GM18868 (cell line): ENCODE results near the gene TNNC1.

Experiments
- ATAC-seq: cut with Tn5 transposase; IDR thresholded peaks from one replicate; pipeline ENCODE4 v1.9.1; 2021; ENCODE audit warnings: mild to moderate bottlenecking, moderate library complexity; ENCODE audit not compliant: unreplicated experiment

The TNNC1 gene

GRCh38 chr3:52432225-52432624, 21.6 kb downstream of the TNNC1 start:
- ATAC-seq: no peak

- no peak for ATAC-seq
Measured at GRCh38 chr3:52431459-52432223, 22.2 kb downstream of the TNNC1 start.

- no peak for ATAC-seq
Measured at GRCh38 chr3:52430416-52430810, 23.4 kb downstream of the TNNC1 start.

GRCh38 chr3:52429779-52430415, 23.9 kb downstream of the TNNC1 start:
- no peak for ATAC-seq

GRCh38 chr3:52429031-52429430, 24.8 kb downstream of the TNNC1 start:
- no peak for ATAC-seq

- ATAC-seq: no peak
Measured at GRCh38 chr3:52428151-52429005, 25.5 kb downstream of the TNNC1 start.

GRCh38 chr3:52423173-52423572, 30.7 kb downstream of the TNNC1 start:
- no peak for ATAC-seq

- ATAC-seq: no peak
Measured at GRCh38 chr3:52422669-52423068, 31.2 kb downstream of the TNNC1 start.

- ATAC-seq: no peak
Measured at GRCh38 chr3:52420388-52420787, 33.5 kb downstream of the TNNC1 start.

GRCh38 chr3:52415800-52416199, 38.0 kb downstream of the TNNC1 start:
- no peak for ATAC-seq

GRCh38 chr3:52408466-52408865, 45.4 kb downstream of the TNNC1 start:
- no peak for ATAC-seq

- no peak for ATAC-seq
Measured at GRCh38 chr3:52407779-52408178, 46.1 kb downstream of the TNNC1 start.

GRCh38 chr3:52406791-52407510, 46.9 kb downstream of the TNNC1 start:
- ATAC-seq: no peak

- no peak for ATAC-seq
Measured at GRCh38 chr3:52406231-52406661, 47.6 kb downstream of the TNNC1 start.

GRCh38 chr3:52405601-52406110, 48.2 kb downstream of the TNNC1 start:
- no peak for ATAC-seq

GRCh38 chr3:52405066-52405465, 48.8 kb downstream of the TNNC1 start:
- no peak for ATAC-seq

- ATAC-seq: no peak
Measured at GRCh38 chr3:52404391-52404790, 49.5 kb downstream of the TNNC1 start.

- ATAC-seq: no peak
Measured at GRCh38 chr3:52403955-52404354, 49.9 kb downstream of the TNNC1 start.

- no peak for ATAC-seq
Measured at GRCh38 chr3:52403271-52403841, 50.5 kb downstream of the TNNC1 start.

GRCh38 chr3:52402706-52403270, 51.1 kb downstream of the TNNC1 start:
- ATAC-seq: no peak
